HG03196 (cell line): ENCODE measurements around the gene CACTIN.
"Not testable (repeated sequence)": the region's sequence is repeated elsewhere in the genome, so short reads cannot be mapped to it uniquely, and the experiment has no call there.

Experiments used
- ATAC-seq: cut with Tn5 transposase; IDR thresholded peaks from one replicate; pipeline ENCODE4 v1.9.1; 2021; ENCODE audit not compliant: unreplicated experiment

CACTIN gene

DNA sequence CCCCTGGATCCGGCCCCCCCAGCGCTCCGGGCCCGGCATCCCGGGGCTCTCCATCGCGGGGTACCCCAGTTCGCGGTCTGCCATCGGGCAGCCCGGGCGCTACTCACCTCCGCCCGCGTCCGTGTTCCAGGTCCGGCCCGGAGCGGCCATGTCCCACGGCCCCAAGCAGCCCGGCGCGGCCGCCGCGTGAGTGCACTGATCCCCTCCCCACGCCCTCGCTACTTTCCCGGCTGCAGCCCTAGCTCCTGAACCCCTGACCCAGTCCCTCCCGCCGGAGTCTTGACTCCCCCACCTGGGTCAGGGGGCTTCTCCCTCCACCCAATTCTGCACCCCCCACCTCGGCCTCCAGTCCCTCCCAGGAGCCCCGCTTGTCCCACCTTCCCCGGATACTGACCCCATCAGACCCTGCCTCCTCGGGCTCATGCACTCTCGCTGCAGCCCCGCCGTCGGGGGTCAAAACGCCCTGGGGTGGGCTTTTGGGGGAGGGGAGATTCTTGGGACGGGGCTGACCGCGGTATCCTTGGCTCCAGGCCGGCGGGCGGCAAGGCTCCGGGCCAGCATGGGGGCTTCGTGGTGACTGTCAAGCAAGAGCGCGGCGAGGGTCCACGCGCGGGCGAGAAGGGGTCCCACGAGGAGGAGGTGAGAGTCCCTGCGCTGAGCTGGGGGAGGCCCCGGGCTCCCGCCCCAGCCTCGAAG, 53.3 kb downstream of the CACTIN start:
- ATAC-seq, result peak; percentile 12

DNA sequence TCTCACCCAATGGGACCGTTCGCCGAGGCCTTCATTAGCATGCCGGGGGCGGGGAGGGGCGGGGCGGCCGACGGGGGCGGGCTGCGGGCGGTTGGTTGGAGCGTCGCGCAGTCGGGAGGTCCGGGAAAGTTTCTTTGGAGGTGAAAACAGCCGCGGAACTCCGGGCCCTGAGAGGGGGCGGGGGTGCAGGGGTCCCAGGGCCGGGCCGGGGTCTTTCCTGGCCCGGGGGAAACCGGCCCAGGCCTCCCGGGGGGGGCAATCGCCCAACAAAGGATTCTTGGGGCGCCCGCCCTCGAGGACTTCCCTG, 53.8 kb downstream of the CACTIN start, which contains the start of gene HMG20B:
TSS of gene HMG20B (plus strand) at position 90 of the 307 bp plus-strand sequence. CDS start 366 bp downstream, outside the sequence.
- ATAC-seq, result no peak

DNA sequence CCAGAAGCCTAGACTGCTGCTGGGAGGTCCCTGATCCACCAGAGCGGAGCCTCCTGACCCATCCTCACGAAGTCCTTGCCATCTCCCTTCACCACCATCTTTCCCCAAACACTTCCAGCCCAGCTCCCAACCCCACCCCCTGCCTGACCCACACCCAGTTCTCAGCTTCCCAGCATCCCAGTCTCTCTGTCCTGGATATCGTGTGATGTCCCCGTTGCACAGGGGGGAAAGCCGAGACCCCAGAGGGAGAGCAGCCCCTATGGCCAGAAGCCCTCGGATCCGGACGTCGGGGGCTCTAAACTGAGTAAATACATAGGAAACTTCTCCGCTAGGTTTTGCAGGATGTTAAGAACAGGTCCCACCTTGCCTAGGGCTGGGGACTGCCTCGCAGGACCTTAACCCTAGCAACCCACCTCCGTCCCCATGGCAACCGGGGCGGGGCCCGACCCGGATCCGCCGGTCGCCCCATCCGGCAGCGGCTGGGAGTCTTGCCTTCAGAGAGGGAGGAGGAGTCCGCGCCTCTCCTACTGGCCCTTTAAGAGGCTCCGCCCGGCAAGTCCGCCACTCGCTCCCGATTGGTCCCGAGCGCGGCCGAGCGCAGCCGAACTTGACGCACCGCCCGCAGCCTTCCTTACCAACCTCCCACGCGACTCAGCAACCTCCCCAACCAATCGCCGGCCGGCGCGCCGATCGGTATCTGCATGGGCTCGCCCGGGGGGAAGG, 54.3 kb downstream of the CACTIN start:
- ATAC-seq, result peak; percentile 94

DNA sequence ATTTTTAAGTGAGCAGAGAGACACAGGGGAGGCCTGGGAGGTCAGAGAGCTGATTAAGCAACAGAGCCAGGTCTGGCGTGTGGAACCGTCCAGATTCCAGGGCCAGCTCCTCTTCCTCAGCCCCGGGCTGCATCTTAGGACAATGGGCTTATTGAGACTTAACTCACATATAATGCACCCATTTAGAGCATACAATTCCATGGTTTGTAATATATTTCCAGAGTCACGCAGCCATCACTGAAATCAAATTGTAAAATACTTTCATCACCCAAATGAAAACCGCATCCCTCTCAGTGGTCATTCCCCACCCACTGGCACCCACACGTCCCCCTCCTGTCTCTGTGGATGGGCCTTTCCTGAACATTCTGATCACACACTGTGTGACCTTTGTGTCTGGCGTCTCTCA, 56.0 kb downstream of the CACTIN start:
- ATAC-seq, result no peak

DNA sequence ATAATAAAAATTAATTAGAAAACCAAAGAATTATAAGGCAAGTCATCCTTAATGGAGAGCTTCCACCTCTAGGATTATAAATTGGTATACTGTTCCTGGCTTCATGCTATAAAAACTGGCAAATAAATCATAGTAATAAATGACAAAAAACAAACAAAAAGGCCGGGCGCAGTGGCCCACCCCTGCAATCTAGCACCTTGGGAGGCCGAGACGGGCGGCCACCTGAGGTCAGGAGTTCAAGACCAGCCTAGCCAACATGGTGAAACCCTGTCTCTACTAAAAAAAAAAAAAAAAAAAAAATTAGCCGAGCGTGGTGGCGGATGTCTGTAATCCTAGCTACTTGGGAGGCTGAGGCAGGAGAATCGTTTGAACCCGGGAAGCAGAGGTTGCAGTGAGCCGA, 56.5 kb downstream of the CACTIN start:
- ATAC-seq, result not testable (repeated sequence)

DNA sequence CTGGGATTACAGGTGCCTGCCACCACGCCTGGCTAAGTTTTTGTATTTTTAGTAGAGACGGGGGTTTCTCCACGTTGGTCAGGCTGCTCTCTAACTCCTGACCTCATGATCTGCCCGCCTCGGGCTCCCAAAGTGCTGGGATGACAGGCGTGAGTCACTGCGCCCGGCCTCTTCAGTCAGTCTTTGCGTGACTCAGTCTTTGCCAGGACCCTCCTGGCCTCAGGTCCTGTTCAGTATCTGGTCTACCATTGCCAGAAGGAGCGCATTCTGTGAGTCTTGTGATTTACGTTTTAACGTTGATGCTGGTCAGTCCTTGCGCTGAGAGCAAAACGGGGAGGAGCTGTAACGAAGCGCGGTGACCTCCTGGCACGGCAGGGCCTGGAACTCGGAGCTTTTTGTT, 61.5 kb downstream of the CACTIN start:
- no peak for ATAC-seq

DNA sequence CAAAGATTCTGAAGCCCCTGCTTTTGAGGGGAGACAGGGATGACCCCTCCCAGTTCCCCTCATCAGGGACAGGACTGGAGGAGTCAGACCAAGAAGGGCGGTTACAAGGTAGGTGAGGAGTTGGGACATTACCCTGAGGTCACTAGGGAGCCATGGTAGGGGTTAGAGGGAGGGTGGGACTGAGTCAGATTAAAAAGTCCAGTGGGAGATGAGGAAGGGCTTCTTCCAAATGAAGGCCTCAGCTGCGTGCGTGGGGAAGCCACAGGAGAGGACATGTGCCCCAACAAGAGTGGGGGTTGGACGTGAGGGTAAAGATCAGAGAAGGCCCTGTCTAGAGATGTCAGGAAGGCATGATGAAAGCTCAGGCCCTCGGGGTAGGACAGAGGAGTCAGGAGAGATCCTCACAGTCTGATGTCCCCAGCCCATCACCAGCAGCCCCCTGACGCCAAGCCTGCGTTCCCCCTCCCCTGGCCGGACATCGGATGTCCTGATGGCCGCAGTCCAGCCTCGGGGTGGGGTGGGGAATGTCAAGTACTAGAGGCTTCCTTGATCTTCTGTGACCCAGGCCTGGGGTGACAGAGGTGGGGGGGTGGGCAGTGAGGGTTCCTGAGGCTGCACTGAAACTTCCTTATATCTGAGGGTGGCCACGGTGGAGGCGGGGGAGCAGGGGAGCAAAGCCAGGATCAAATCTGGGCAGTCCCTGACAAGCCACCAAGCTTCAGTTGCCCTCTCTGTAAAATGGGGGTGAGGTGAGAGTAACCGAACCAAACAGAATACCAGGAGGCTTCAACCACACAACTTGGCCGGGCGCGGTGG, 62.7 kb downstream of the CACTIN start:
- ATAC-seq, result no peak
